ENCODE measurements around the gene FASTK.

Gene FASTK

DNA sequence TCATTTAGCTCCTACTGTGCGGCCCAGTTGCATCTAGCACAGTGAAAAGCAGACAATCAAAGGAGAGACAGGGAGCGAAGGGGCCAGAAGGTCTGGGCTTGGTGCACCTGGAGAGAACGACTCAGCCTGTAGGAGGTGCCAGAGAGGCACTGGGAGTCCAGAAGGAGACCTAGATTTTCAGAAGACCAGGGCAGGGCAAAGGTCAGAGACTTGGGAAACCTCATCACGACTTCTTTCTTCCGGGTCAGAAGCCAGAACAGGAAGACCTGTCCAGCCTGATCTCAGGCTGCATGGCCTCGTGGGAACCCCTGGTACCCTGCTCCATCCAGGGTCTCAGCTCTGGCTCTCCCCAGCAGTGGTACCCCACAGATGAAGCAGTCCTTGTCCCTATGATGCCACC lies 10.8 kb upstream of the FASTK start:
- TF ChIP-seq, protein P1, sequence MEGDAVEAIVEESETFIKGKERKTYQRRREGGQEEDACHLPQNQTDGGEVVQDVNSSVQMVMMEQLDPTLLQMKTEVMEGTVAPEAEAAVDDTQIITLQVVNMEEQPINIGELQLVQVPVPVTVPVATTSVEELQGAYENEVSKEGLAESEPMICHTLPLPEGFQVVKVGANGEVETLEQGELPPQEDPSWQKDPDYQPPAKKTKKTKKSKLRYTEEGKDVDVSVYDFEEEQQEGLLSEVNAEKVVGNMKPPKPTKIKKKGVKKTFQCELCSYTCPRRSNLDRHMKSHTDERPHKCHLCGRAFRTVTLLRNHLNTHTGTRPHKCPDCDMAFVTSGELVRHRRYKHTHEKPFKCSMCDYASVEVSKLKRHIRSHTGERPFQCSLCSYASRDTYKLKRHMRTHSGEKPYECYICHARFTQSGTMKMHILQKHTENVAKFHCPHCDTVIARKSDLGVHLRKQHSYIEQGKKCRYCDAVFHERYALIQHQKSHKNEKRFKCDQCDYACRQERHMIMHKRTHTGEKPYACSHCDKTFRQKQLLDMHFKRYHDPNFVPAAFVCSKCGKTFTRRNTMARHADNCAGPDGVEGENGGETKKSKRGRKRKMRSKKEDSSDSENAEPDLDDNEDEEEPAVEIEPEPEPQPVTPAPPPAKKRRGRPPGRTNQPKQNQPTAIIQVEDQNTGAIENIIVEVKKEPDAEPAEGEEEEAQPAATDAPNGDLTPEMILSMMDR (IDR thresholded peaks at IDR 0.05; ENCODE audit: control insufficient read depth, extremely low read depth, insufficient read depth) = peak; percentile 56
- no peak for DNase-seq (ENCODE audit: low read depth)
- no peak overlapping the region for H3K4me3 ChIP-seq (ENCODE audit: low read depth, low read length)

DNA sequence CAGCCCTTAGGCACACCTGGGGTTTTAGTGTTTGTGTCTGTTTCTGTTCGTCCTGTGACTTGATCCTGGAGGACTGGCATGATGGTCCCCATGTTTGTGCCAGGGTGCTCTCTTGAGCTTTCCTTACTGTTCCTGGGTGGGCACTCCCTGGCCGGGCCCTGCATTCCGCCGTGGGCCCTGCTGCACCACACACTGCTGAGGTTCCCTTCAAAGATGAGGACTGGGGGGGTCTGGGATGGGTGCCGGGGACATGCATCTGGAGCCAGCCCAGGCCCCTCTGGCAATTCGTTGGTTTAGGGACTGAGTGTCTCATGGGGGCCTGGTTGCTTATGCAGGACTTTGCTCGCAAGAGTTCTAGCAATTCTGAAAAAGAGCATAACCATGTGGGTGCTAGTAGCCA lies 10.4 kb upstream of the FASTK start:
- DNase-seq (ENCODE audit: low read depth) = no peak
- H3K4me3 ChIP-seq (ENCODE audit: low read depth, low read length) = no peak overlapping the region
- TF ChIP-seq, protein P1 (IDR thresholded peaks at IDR 0.05; ENCODE audit: control insufficient read depth, extremely low read depth, insufficient read depth) = no peak

DNA sequence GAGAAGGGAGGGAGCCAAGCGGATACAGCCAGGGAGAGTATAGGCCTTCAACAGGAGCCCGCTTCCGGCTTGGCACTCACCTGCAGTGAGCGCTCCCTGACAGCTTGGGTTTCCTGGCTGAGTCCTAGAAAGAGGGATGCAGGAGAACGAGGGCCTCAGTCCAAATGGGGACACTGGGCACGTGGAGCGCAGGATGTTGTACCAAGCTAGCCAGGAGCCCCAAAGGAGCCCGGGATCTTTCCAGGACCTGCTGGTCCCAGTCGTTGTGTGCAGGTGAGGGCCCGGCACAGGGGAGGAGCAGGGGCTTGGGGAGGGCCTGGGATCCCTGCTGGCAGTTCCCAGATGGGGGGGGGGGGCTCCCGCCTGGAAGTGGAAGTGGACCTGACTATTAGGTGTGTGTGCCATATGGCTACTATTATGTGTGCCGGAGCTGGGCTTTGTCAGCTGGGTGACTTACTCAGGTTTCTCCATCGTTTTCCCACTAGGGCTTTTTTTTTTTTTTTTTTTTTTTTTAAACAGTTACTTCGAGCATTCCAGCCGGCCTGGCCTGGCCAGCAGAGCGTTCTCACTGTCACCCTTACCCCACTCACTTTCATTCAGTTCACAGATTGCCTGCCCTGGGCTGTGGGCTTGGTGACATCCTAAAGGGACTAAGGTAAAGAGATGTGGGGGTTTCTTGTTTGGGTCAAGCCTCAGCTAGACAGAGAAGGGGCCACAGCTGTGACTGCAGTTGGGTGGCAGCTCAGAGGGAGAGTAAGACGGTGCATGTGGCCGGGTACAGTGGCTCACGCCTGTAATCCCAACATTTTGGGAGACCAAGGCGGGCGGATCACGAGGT lies 9.5 kb upstream of the FASTK start:
- TF ChIP-seq, protein P1 (IDR thresholded peaks at IDR 0.05; ENCODE audit: control insufficient read depth, extremely low read depth, insufficient read depth) = no peak
- peak overlapping the region; percentile 93; the same call in 1 of the 2 replicates for H3K4me3 ChIP-seq (ENCODE audit: low read depth, low read length)
- no peak for DNase-seq (ENCODE audit: low read depth)

DNA sequence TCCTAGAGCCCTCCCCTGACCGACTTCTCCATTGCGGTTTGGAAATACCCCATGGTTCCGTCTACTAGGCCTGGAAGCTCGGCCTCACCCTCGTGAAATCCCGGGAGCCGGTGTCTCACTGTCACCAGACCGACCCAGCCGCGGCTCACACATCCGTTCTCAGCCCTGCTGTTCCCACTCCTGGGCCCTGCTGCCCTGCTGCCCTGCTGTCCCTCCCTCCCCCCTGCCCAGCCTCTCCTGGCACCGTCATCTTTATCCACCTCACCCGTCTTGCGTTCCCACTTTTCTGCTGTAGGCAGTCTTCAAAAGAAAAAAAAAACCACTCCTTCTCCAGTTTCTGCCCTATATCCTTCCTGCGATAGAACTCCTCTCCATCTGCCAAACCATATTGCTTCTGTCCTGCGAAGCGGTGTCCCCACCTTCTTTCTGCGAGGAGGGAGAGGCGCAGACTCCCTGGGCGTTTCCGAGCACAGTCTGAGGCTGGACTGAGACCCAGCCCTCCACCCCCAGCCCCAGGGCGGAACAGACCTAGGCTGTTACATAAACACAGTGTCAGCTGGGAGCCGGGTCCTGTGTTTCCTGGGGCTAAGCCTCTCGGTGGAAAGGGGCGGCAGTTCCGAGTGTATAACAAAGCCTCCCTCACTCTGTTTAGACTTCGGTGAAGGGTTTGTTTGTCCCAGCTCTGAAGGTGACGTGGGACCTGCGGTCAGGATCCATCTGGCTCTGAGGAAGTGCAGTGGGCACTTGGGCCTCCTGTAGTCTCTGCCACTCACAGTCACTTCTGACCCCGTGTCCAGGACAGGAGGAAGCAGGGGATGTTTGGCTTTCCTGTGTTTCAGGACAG lies 8.5 kb upstream of the FASTK start:
- TF ChIP-seq, protein P1 (IDR thresholded peaks at IDR 0.05; ENCODE audit: control insufficient read depth, extremely low read depth, insufficient read depth) = no peak
- H3K4me3 ChIP-seq (ENCODE audit: low read depth, low read length) = peak overlapping the region; percentile 93
- DNase-seq (ENCODE audit: low read depth) = no peak

DNA sequence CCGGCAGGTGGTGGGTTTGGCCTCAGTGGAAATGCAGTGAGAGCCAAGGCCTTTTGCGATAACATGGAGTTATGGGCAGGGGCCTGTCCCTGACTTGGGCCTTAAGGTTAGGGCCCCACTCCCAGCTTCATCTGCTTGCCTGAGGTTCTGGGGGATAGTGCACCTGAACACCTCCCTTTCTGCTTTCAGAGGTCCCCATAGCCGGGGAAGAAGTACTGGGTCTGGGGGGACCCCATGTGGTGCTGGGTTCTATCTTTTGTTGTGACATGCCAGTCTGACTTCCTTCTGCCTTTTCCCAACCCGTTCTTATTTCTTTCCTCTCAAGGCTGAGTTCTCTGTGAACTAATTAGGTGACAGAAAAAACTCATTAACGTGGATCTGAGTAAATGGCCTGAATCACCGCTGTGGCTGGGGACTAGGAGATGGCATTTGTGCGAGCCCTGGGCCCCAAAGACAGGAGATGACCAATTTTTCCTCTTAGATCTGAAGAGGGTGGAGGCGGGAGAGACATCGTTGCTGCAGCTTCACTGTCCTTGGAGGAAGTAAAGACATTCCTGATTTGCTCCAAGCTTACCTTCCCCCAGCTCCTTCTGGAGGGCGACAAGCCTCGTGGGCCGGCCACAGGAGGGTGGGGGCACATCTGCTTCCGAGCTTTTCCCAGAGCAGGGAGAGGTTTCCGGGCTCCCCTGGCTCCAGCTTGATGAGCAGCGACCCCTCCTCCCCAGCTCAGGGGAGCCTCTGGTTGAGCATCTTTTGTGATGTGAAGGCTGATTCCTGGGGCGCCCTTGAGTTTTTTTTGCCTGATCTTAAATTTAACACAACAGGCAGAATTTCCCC lies 7.6 kb upstream of the FASTK start:
- peak overlapping the region; percentile 93 for H3K4me3 ChIP-seq (ENCODE audit: low read depth, low read length)
- TF ChIP-seq, protein P1 (IDR thresholded peaks at IDR 0.05; ENCODE audit: control insufficient read depth, extremely low read depth, insufficient read depth) = no peak
- DNase-seq (ENCODE audit: low read depth) = no peak

DNA sequence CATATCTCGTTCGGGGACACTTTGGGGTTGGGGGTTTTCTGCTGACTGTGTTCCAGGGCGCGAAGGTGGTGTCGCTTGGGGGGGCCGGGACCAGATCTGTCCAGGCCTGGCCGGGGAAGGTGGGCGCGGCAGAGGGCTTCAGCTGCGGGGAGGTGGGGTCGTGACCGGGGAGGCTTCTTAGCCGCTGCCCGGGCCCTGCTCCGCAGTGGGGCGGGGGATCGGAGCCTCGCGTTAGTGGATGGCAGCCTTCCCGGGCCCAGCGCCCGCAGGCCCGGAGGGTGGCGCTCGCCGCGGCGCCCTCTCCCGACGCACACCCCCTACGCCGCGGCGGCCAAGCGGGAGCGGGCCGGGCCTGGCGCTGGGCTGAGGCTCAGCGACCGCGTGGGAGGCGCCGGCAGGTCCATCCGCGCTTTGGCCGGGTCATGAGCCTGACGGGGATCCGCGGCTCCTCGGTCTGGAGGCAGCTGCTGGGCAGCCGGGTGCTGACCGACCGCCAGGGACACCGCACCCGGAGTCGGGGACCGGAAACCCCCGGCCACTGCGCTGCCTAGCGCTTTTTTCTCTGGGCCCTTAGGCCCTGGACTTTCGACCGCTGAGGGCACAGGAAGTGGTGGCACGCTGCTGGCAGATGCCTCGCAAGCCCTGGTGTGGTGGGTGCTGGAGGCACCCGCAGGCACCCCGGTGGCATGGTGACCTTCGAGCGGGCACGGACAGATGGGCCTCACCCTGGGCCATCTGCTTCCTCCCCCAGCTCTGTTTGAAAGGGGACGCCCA lies 6.8 kb upstream of the FASTK start:
- no peak for DNase-seq (ENCODE audit: low read depth)
- peak overlapping the region; percentile 93 for H3K4me3 ChIP-seq (ENCODE audit: low read depth, low read length)
- TF ChIP-seq, protein P1 (IDR thresholded peaks at IDR 0.05; ENCODE audit: control insufficient read depth, extremely low read depth, insufficient read depth) = peak; percentile 52
